Duodenal mucosa (tissue), 2 donors: Measurements from ENCODE around the gene ZC3H7B.

ENCODE experiments used
- H3K27ac ChIP-seq: one replicate; pipeline ENCODE4 v1.7.0; 2013; ENCODE audit warnings: low read depth, low read length
- H3K27me3 ChIP-seq, 2 donors: one replicate each; pipeline ENCODE4 v1.7.0; 2013; ENCODE audit warnings: low read length in 2 of 2, control low read depth in 1 of 2; ENCODE audit not compliant: insufficient read depth in 2 of 2, control insufficient read depth in 1 of 2
- H3K36me3 ChIP-seq, 2 donors: one replicate each; pipeline ENCODE4 v1.7.0; 2013; ENCODE audit warnings: low read length in 2 of 2, control low read depth in 1 of 2; ENCODE audit not compliant: insufficient read depth in 2 of 2, control insufficient read depth in 1 of 2
- H3K4me1 ChIP-seq, 2 donors: one replicate each; pipeline ENCODE4 v1.7.0; 2013; ENCODE audit warnings: low read length in 2 of 2, control low read depth in 1 of 2; ENCODE audit not compliant: insufficient read depth in 2 of 2, control insufficient read depth in 1 of 2
- H3K4me3 ChIP-seq, 2 donors: one replicate each; pipeline ENCODE4 v1.7.0; 2013; ENCODE audit warnings: low read length in 2 of 2, low read depth in 1 of 2
- H3K9ac ChIP-seq, 2 donors: one replicate each; pipeline ENCODE4 v1.7.0; 2013; ENCODE audit warnings: low read length in 2 of 2, low read depth in 1 of 2
- H3K9me3 ChIP-seq, 2 donors: one replicate each; pipeline ENCODE4 v1.7.0; 2013; ENCODE audit warnings: low read length in 2 of 2, control low read depth in 1 of 2; ENCODE audit not compliant: control insufficient read depth in 1 of 2

Gene ZC3H7B

DNA sequence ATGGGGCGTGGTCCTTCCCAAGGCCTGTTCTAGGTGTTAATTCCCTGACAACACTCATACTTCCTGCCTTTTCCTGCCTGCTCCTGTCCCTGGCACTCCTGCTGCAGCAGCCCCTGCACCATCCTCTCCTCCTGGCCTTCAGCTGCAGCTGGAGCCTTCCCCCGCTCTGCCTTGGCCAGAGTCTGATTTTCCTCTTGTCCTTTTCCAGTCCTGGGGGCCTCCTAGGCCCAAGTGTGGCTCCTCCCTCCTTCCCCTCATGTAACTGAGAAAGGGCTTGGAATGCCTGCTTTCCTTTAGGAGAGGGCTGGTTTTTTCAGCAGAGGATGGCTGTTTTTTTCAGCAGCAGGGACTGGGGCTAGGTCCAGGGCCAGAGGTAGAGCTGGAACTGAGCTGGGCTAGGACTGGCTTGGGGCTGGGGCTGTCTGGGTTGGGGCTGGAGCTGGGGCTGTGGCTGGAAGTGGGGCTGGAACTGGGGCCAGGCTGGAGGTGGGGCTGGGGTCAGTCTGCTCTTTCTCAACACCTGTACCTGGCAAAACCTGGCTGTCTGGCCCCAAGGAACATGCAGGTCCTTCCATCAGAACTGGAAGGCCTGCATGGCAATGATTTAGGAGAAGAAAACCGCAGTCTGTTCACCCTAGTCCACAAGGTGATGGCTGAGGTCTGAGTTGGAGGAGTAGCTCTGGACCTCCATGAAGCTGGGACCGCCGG is 23.6 kb downstream of the ZC3H7B start:
- Histone ChIP-seq H3K9me3 (no peaks in the 10 kb centered on the region), H3K36me3 (peaks cover 42 to 77% of the 10 kb centered on the region in 2 donors), H3K4me3 (no peak overlapping the region), H3K27ac (no peak overlapping the region), H3K9ac (peak overlapping the region in 1 of 2 donors; percentile 18), H3K27me3 (no peaks in the 10 kb centered on the region), H3K4me1 (peaks cover 7 to 13% of the 10 kb centered on the region in 2 donors)

DNA sequence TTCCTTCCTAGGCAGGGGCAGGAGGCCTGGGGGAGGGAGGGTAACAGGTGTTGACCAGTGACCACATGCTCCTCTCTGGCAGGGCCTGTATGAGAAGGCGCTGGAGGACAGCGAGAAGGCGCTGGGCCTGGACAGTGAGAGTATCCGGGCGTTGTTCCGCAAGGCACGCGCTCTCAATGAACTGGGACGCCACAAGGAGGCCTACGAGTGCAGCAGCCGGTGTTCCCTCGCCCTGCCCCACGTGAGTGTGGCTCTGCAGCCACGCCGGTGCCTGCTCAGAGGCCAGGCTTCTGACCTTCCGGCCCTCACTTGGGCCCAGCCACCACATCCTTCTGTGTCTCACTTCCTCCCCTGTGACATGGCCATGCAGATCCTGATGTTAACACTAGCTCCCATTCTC is 25.8 kb downstream of the ZC3H7B start:
- no peak overlapping the region for H3K9ac ChIP-seq

GRCh38 chr22:41330169-41330568 is 28.8 kb downstream of the ZC3H7B start:
- H3K27me3 ChIP-seq, result no peaks in the 10 kb centered on the region
- H3K9ac ChIP-seq, result no peak overlapping the region
- peaks cover 55 to 82% of the 10 kb centered on the region in 2 donors for H3K36me3 ChIP-seq
- H3K4me1 ChIP-seq, result peaks cover 4 to 5% of the 10 kb centered on the region in 2 donors
- H3K27ac ChIP-seq, result no peak overlapping the region
- H3K9me3 ChIP-seq, result no peaks in the 10 kb centered on the region
- H3K4me3 ChIP-seq, result no peak overlapping the region

More for the DNA sequence above, 25.8 kb downstream of the ZC3H7B start:
- H3K4me1 ChIP-seq, result peaks cover 7 to 13% of the 10 kb centered on the region in 2 donors
- peaks cover 45 to 82% of the 10 kb centered on the region in 2 donors for H3K36me3 ChIP-seq
- H3K27me3 ChIP-seq, result no peaks in the 10 kb centered on the region
- H3K4me3 ChIP-seq, result no peak overlapping the region
- H3K27ac ChIP-seq, result no peak overlapping the region
- no peaks in the 10 kb centered on the region for H3K9me3 ChIP-seq

DNA sequence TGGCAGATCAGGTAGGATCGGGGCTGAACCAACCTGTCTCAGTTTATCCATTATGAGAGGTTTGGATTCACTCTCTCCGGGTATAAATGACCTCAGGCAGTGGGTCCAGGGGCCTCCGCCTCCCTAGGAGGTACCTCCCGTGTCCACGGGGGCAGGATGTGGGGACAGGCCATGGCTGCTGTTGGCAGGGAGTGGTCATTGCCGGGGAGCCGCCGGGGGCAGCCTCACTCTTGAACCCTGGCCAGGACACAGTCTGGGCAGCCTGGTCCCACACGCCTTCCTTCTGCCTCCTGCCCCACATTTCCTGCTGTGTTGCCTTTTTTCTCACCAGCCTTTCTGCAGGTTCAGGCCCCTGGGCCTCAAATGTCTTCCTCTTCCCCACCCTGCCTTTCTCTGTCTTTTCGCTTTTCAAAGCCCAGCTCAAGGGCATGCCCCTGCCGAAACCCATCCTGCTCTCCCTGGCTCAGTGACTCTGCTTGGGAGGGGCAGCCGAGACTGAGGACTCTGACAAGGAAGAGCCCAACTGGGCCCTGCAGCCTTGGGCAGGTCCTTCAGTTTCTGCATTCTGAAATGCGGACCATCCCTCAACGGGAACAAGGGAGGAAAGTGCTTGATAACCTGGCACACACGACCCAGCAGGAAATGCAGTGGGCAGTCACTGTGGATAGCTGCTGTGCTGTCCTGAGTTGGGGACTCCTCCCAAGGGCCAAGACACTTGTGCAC is 31.1 kb downstream of the ZC3H7B start:
- Histone ChIP-seq H3K9me3 (no peaks in the 10 kb centered on the region), H3K36me3 (peaks cover 46 to 72% of the 10 kb centered on the region in 2 donors), H3K27ac (no peak overlapping the region), H3K4me1 (no peaks in the 10 kb centered on the region), H3K4me3 (no peak overlapping the region), H3K9ac (no peak overlapping the region), H3K27me3 (no peaks in the 10 kb centered on the region)

DNA sequence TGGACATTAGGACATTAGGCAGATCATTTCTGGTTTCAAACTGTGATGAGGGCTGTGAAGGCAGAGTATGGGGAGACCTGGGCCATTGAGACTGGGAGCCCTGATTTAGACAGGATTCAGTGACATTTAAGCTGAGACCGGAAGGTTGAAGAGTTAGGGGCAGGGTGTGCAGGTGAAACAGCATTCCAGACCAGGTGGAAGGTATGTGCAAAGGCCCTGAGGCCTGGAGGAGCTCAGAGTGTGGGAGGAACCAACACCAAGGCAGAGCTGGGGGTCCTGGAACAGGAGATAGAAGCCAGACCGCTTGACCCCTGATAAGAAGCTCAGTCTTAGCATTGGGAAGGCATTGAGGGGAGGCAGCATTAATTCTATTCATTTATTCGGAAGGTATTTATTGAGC is 32.5 kb downstream of the ZC3H7B start:
- Histone ChIP-seq H3K4me3 (no peak overlapping the region), H3K27ac (no peak overlapping the region), H3K27me3 (no peaks in the 10 kb centered on the region), H3K36me3 (peaks cover 37 to 66% of the 10 kb centered on the region in 2 donors), H3K9me3 (no peaks in the 10 kb centered on the region), H3K4me1 (no peaks in the 10 kb centered on the region), H3K9ac (no peak overlapping the region)

- Histone ChIP-seq H3K27me3 (no peaks in the 10 kb centered on the region), H3K4me3 (no peak overlapping the region), H3K9me3 (no peaks in the 10 kb centered on the region), H3K9ac (no peak overlapping the region), H3K4me1 (no peaks in the 10 kb centered on the region), H3K36me3 (peaks cover 37 to 70% of the 10 kb centered on the region in 2 donors), H3K27ac (no peak overlapping the region)
These were observed 32.9 kb downstream of the ZC3H7B start for GRCh38 chr22:41334215-41334614.

DNA sequence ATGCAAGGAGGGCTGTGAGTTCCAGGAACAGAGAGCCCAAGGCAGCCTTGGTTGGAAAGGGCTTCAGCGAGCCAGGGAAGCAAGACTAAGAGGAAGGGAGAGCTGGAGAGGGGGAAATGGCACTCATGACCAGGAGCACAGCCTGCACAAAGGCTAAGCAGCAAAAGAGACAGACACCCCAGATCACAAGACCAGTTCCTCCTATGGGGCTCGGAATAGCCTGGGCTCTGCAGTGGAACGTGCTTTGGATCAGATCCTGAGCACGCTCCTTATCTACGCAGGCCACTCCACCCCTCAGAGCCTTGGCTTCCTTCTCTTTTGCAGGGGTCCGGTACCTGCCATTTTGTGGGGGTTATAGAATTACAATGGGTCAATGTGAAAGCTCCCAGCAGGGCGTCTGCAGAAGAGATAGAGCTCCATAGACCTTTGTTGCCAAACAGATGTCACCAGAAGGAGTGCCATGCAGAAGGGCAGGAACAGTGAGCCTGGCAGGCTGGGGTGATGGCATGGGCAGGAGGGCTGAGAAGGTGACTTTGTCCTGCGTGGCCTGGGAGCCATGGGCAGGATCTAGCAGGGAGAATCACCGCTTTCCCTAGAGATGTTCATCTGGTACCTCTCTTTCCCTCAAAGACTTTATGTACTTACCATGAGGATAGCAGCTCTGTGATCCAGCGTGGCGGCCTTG is 33.8 kb downstream of the ZC3H7B start:
- H3K4me3 ChIP-seq, result no peak overlapping the region
- no peak overlapping the region for H3K27ac ChIP-seq
- H3K27me3 ChIP-seq, result no peaks in the 10 kb centered on the region
- H3K9me3 ChIP-seq, result no peaks in the 10 kb centered on the region
- no peaks in the 10 kb centered on the region for H3K4me1 ChIP-seq
- H3K9ac ChIP-seq, result no peak overlapping the region
- peaks cover 38 to 71% of the 10 kb centered on the region in 2 donors for H3K36me3 ChIP-seq

- Histone ChIP-seq H3K36me3 (peaks cover 22 to 64% of the 10 kb centered on the region in 2 donors), H3K27ac (no peak overlapping the region), H3K4me1 (peaks cover 0 to 2% of the 10 kb centered on the region in 2 donors), H3K9ac (no peak overlapping the region), H3K9me3 (no peaks in the 10 kb centered on the region), H3K4me3 (no peak overlapping the region), H3K27me3 (no peaks in the 10 kb centered on the region)
These were observed 37.4 kb downstream of the ZC3H7B start for GRCh38 chr22:41338614-41339212.

- Histone ChIP-seq H3K4me3 (no peak overlapping the region), H3K4me1 (peaks cover 8 to 12% of the 10 kb centered on the region in 2 donors), H3K27ac (no peak overlapping the region), H3K9ac (no peak overlapping the region), H3K36me3 (peaks cover 16 to 64% of the 10 kb centered on the region in 2 donors), H3K9me3 (no peaks in the 10 kb centered on the region), H3K27me3 (no peaks in the 10 kb centered on the region)
These were observed 38.5 kb downstream of the ZC3H7B start for GRCh38 chr22:41339823-41340222.

GRCh38 chr22:41340357-41340756 is 39.0 kb downstream of the ZC3H7B start:
- Histone ChIP-seq H3K9ac (no peak overlapping the region), H3K4me1 (peaks cover 8 to 12% of the 10 kb centered on the region in 2 donors), H3K36me3 (peaks cover 13 to 63% of the 10 kb centered on the region in 2 donors), H3K4me3 (no peak overlapping the region), H3K9me3 (no peaks in the 10 kb centered on the region), H3K27ac (no peak overlapping the region), H3K27me3 (no peaks in the 10 kb centered on the region)
